ENCODE measurements around the gene FOXS1. TPM values are rescaled to one million over a fixed set of nuclear protein-coding genes. Genes with fewer than 3 reads are reported as not detected.

The FOXS1 gene
- total and polyA plus RNA-seq, 3 donors from 2014 or later = 4.3 to 10.0 (median 4.4) TPM

- DNase-seq = no peak
- H3K4me3 ChIP-seq = no peak overlapping the region
- H3K36me3 ChIP-seq (ENCODE audit: low read depth, missing control alignments) = no peaks in the 10 kb centered on the region
- H3K27ac ChIP-seq = no peak overlapping the region
- 93 to 97% methylated on average over 5 of the region's 5 CpGs for WGBS, 2 donors
- no peak for TF ChIP-seq CTCF (IDR thresholded peaks at IDR 0.05)
- TF ChIP-seq POLR2A (IDR thresholded peaks at IDR 0.05) = no peak
- no peaks in the 10 kb centered on the region for H3K9me3 ChIP-seq
- H3K4me1 ChIP-seq = peaks cover 10% of the 10 kb centered on the region
- H3K27me3 ChIP-seq = no peaks in the 10 kb centered on the region
- intact Hi-C loops (cut with DNase I; ENCODE audit: low total_unique reads) = loop anchor here (10.0 kb wide), 1 partner anchor 129 kb away; the partner anchor contains the start of gene PDRG1
These were observed 19.3 kb downstream of the FOXS1 start for GRCh38 chr20:31826074-31826473.

- no peak overlapping the region for H3K27ac ChIP-seq
- DNase-seq = no peak
- TF ChIP-seq POLR2A (IDR thresholded peaks at IDR 0.05) = no peak
- no peak for TF ChIP-seq CTCF (IDR thresholded peaks at IDR 0.05)
- H3K9me3 ChIP-seq = no peaks in the 10 kb centered on the region
- peaks cover 10% of the 10 kb centered on the region for H3K4me1 ChIP-seq
- H3K27me3 ChIP-seq = no peaks in the 10 kb centered on the region
- no peaks in the 10 kb centered on the region for H3K36me3 ChIP-seq (ENCODE audit: low read depth, missing control alignments)
- no peak overlapping the region for H3K4me3 ChIP-seq
- WGBS, 2 donors = 78 to 86% methylated on average over 14 of the region's 14 CpGs
- intact Hi-C loops (cut with DNase I; ENCODE audit: low total_unique reads) = loop anchor here (10.0 kb wide), 1 partner anchor 130 kb away; the partner anchor contains the start of gene PDRG1
These were observed 20.7 kb downstream of the FOXS1 start for GRCh38 chr20:31824554-31825313.

GRCh38 chr20:31824125-31824485 is 21.3 kb downstream of the FOXS1 start:
- Histone ChIP-seq H3K4me3 (no peak overlapping the region), H3K27me3 (no peaks in the 10 kb centered on the region), H3K9me3 (no peaks in the 10 kb centered on the region), H3K27ac (no peak overlapping the region), H3K36me3 (ENCODE audit: low read depth, missing control alignments) (no peaks in the 10 kb centered on the region), H3K4me1 (peaks cover 10% of the 10 kb centered on the region)
- WGBS, 2 donors = 65 to 68% methylated on average over 4 of the region's 4 CpGs
- DNase-seq = no peak
- intact Hi-C loops (cut with DNase I; ENCODE audit: low total_unique reads) = loop anchor here (10.0 kb wide), 1 partner anchor 131 kb away; the partner anchor contains the start of gene PDRG1
- TF ChIP-seq CTCF (IDR thresholded peaks at IDR 0.05) = no peak
- no peak for TF ChIP-seq POLR2A (IDR thresholded peaks at IDR 0.05)

- intact Hi-C loops (cut with DNase I; ENCODE audit: low total_unique reads) = loop anchor here (10.0 kb wide), 1 partner anchor 131 kb away; the partner anchor contains the start of gene PDRG1
- no peaks in the 10 kb centered on the region for H3K27me3 ChIP-seq
- WGBS, 2 donors = 47% methylated on average over 10 to 14 of the region's 14 CpGs
- no peaks in the 10 kb centered on the region for H3K36me3 ChIP-seq (ENCODE audit: low read depth, missing control alignments)
- H3K27ac ChIP-seq = no peak overlapping the region
- no peak for DNase-seq
- H3K4me3 ChIP-seq = no peak overlapping the region
- H3K4me1 ChIP-seq = peaks cover 10% of the 10 kb centered on the region
- no peaks in the 10 kb centered on the region for H3K9me3 ChIP-seq
- TF ChIP-seq POLR2A (IDR thresholded peaks at IDR 0.05) (no peak), CTCF (IDR thresholded peaks at IDR 0.05) (no peak)
These were observed 21.9 kb downstream of the FOXS1 start for GRCh38 chr20:31823360-31824124.
